ENCODE measurements around the gene AFF3.

AFF3 gene

DNA sequence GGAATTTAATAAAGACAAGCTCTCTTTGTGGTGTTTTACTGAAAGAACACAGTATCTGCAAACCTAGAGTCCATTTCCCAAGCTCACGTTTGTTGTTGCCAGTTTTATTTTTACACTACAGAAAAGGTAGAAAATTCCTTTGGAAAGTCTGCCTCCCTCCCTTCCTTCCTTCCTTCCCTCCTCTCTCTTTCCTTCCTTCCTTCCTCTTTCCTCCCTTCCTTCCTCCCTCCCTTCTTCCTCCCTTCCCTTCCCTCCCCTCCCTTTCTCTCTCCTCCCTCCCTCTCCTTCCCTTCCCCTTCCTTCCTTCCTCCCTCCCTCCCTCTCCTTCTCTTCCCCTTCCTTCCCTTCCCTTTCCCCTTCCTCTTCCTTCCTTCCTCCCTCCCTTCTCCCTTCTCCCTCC is 516.2 kb downstream of the AFF3 start:
- no peak for TF ChIP-seq CTCF (IDR thresholded peaks at IDR 0.05; ENCODE audit: low read depth, low read length)
- H3K4me3 ChIP-seq (ENCODE audit: low read depth, low read length) = no peak overlapping the region
- DNase-seq (ENCODE audit: low read depth, low spot score) = no peak
- in situ Hi-C loops (cut with HindIII; ENCODE audit: low sequenced_read_pairs) = no loop called here

- H3K4me3 ChIP-seq (ENCODE audit: low read depth, low read length) = no peak overlapping the region
- DNase-seq (ENCODE audit: low read depth, low spot score) = no peak
- in situ Hi-C loops (cut with HindIII; ENCODE audit: low sequenced_read_pairs) = no loop called here
- TF ChIP-seq CTCF (IDR thresholded peaks at IDR 0.05; ENCODE audit: low read depth, low read length) = no peak
Measured at GRCh38 chr2:99624677-99625076, 517.7 kb downstream of the AFF3 start.

GRCh38 chr2:99623613-99624012 is 518.8 kb downstream of the AFF3 start:
- DNase-seq (ENCODE audit: low read depth, low spot score) = no peak
- no peak overlapping the region for H3K4me3 ChIP-seq (ENCODE audit: low read depth, low read length)
- TF ChIP-seq CTCF (IDR thresholded peaks at IDR 0.05; ENCODE audit: low read depth, low read length) = no peak
- in situ Hi-C loops (cut with HindIII; ENCODE audit: low sequenced_read_pairs) = no loop called here

DNA sequence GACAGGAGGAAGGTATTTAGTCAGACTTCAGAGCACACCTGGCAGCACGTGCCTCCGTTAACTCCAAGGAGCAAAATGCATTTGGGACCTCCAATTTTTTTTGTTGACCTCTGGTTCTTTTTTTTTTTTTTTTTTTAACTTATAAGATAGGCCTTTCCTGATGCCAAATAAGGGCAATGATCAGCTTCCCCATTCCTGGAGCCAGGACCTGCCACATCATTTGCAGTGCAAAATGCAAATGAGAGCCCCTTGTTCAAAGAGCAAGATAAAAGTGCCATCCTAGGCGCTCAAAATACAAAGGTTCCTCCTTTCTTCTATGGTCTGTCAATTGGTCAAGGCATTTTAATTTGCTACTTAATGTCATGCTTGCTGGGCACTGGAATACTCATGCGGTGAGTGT is 519.4 kb downstream of the AFF3 start:
- DNase-seq (ENCODE audit: low read depth, low spot score) = no peak
- TF ChIP-seq CTCF (IDR thresholded peaks at IDR 0.05; ENCODE audit: low read depth, low read length) = no peak
- in situ Hi-C loops (cut with HindIII; ENCODE audit: low sequenced_read_pairs) = no loop called here
- no peak overlapping the region for H3K4me3 ChIP-seq (ENCODE audit: low read depth, low read length)

DNA sequence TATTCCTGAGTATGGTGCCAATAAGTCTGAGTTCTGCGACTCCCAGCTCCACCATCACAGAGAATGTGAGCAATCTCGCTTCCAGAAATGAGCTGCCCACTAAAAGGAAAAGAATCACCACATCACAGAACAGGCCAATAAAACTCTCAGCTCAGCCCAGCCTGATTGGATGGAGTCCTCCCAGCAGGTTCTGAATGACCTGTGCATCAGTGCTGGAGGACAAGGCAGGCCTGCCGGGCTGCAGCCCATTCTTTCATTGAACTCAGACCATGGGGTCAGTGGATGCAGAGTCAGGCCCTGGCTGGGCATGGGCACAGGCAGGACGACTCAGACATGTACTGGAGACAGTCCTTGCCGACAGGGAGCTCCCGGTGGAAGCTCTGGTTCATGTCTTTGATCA is 519.9 kb downstream of the AFF3 start:
- DNase-seq (ENCODE audit: low read depth, low spot score) = no peak
- H3K4me3 ChIP-seq (ENCODE audit: low read depth, low read length) = no peak overlapping the region
- in situ Hi-C loops (cut with HindIII; ENCODE audit: low sequenced_read_pairs) = no loop called here
- no peak for TF ChIP-seq CTCF (IDR thresholded peaks at IDR 0.05; ENCODE audit: low read depth, low read length)

GRCh38 chr2:99621774-99622173 is 520.6 kb downstream of the AFF3 start:
- no peak for TF ChIP-seq CTCF (IDR thresholded peaks at IDR 0.05; ENCODE audit: low read depth, low read length)
- H3K4me3 ChIP-seq (ENCODE audit: low read depth, low read length) = no peak overlapping the region
- in situ Hi-C loops (cut with HindIII; ENCODE audit: low sequenced_read_pairs) = no loop called here
- no peak for DNase-seq (ENCODE audit: low read depth, low spot score)

- in situ Hi-C loops (cut with HindIII; ENCODE audit: low sequenced_read_pairs) = no loop called here
- no peak for DNase-seq (ENCODE audit: low read depth, low spot score)
Measured at GRCh38 chr2:99621106-99621505, 521.3 kb downstream of the AFF3 start.

More at GRCh38 chr2:99621106-99621505, 521.3 kb downstream of the AFF3 start:
- no peak overlapping the region for H3K4me3 ChIP-seq (ENCODE audit: low read depth, low read length)
- no peak for TF ChIP-seq CTCF (IDR thresholded peaks at IDR 0.05; ENCODE audit: low read depth, low read length)
